HepG2 (cell line): ENCODE data around the gene EMILIN1. TPM values are rescaled to one million over a fixed set of nuclear protein-coding genes. Genes with fewer than 3 reads are reported as not detected.

ENCODE experiments used
- AHR ChIP-seq: IDR thresholded peaks from 2 replicates; pipeline ENCODE4 v1.6.1; 2018; ENCODE audit warnings: missing genetic modification reagents, missing compliant biosample characterization
- CAMTA2 ChIP-seq: sonication (generic); formaldehyde crosslinking; IDR thresholded peaks from 2 replicates; pipeline ENCODE4 v1.4.0; 2020; ENCODE audit warnings: mild to moderate bottlenecking, missing genetic modification reagents, borderline replicate concordance
- HCFC1 ChIP-seq: fragments of 150-350 bp; IDR thresholded peaks from 2 replicates; pipeline ENCODE4 v1.6.1; 2014; ENCODE audit warnings: low read depth, low read length
- JARID2 ChIP-seq: sonication (generic); formaldehyde crosslinking; IDR thresholded peaks from 2 replicates; pipeline ENCODE4 v1.8.1; 2023; ENCODE audit warnings: missing genetic modification reagents, inconsistent platforms; ENCODE audit not compliant: insufficient replicate concordance
- KDM5B ChIP-seq: sonication (generic); formaldehyde crosslinking; IDR thresholded peaks from 2 replicates; pipeline ENCODE4 v1.4.0; 2020; ENCODE audit warnings: missing genetic modification reagents, mild to moderate bottlenecking, borderline replicate concordance
- MATR3 ChIP-seq: sonication (generic); formaldehyde crosslinking; IDR thresholded peaks from 2 replicates; pipeline ENCODE4 v1.4.0; 2020; ENCODE audit warnings: missing genetic modification reagents
- POGZ ChIP-seq: sonication (generic); formaldehyde crosslinking; IDR thresholded peaks from 2 replicates; pipeline ENCODE4 v1.4.0; 2020; ENCODE audit warnings: mild to moderate bottlenecking, missing genetic modification reagents
- RFXAP ChIP-seq: sonication (generic); formaldehyde crosslinking; IDR thresholded peaks from 2 replicates; pipeline ENCODE4 v1.4.0; 2020; ENCODE audit warnings: missing genetic modification reagents, borderline replicate concordance
- SAFB2 ChIP-seq: sonication (generic); formaldehyde crosslinking; IDR thresholded peaks from 2 replicates; pipeline ENCODE4 v1.5.1; 2020; ENCODE audit warnings: missing genetic modification reagents, low read depth, mild to moderate bottlenecking, borderline replicate concordance
- SALL2 ChIP-seq: sonication (generic); formaldehyde crosslinking; IDR thresholded peaks from 2 replicates; pipeline ENCODE4 v1.8.1; 2023; ENCODE audit warnings: mild to moderate bottlenecking, missing genetic modification reagents, inconsistent platforms
- SRY ChIP-seq: sonication (generic); formaldehyde crosslinking; IDR thresholded peaks from 2 replicates; pipeline ENCODE4 v1.8.0; 2022; ENCODE audit warnings: mild to moderate bottlenecking, missing genetic modification reagents
- TAF15 ChIP-seq: fragments of 200-400 bp; formaldehyde crosslinking; IDR thresholded peaks from one replicate; pipeline ENCODE4 v1.6.1; 2018; ENCODE audit warnings: mild to moderate bottlenecking, low read depth, low read length; ENCODE audit not compliant: poor library complexity, severe bottlenecking
- ZNF143 ChIP-seq: sonication (generic); formaldehyde crosslinking; IDR thresholded peaks from 2 replicates; pipeline ENCODE4 v1.4.0; 2020; ENCODE audit warnings: missing genetic modification reagents
- ZNF24 ChIP-seq: fragments of 450-650 bp; IDR thresholded peaks from 2 replicates; pipeline ENCODE4 v1.6.1; 2017; ENCODE audit warnings: antibody characterized with exemption, mild to moderate bottlenecking
- ZNF3 ChIP-seq: IDR thresholded peaks from 2 replicates; pipeline ENCODE4 v1.7.0; 2017; ENCODE audit warnings: inconsistent platforms
- ZNF558 ChIP-seq: sonication (generic); formaldehyde crosslinking; IDR thresholded peaks from 2 replicates; pipeline ENCODE4 v1.9.0; 2022; ENCODE audit warnings: mild to moderate bottlenecking, missing genetic modification reagents, borderline replicate concordance
- ZNF879 ChIP-seq: sonication (generic); formaldehyde crosslinking; IDR thresholded peaks from 2 replicates; pipeline ENCODE4 v1.8.1; 2023; ENCODE audit warnings: missing genetic modification reagents
- polyA plus RNA-seq, 8 experiments: library from polyadenylated mRNA; depleted of rRNA in 3 of 8; stranded (reverse) in 7 of 8; unstranded in 1 of 8; fragments of >200 nt; fragmentation: Illumina TruSeq in 4 of 8; extraction: Trizol in 4 of 8; gene quantifications; 2 replicates each; pipeline versions ENCODE4 v1.2.1 to v1.2.3, GENCODE V29; 2011 to 2016; ENCODE audit warnings: low read depth in 4 of 8, missing spikeins in 1 of 8, mixed read lengths in 1 of 8; ENCODE audit not compliant: insufficient read depth in 1 of 8
- total RNA-seq, 5 experiments: library from RNA; depleted of rRNA; stranded (reverse); fragments of >200 nt; fragmentation: Illumina TruSeq; extraction: Trizol; gene quantifications; 2 replicates each; pipeline ENCODE4 v1.2.3, GENCODE V29; 2016; ENCODE audit warnings: low read depth in 1 of 5
- TF ChIP-seq, protein P1 (sequence below): IDR thresholded peaks from 2 replicates; pipeline ENCODE4 v1.6.1; 2018; ENCODE audit warnings: missing genetic modification reagents, mild to moderate bottlenecking, missing compliant biosample characterization
- TF ChIP-seq, protein P2 (sequence below): conservative IDR thresholded peaks from 2 replicates; pipeline ENCODE4 v1.6.1; 2018; ENCODE audit warnings: missing genetic modification reagents
- TF ChIP-seq, protein P3 (sequence below): sonication (generic); formaldehyde crosslinking; IDR thresholded peaks from 2 replicates; pipeline ENCODE4 v1.5.1; 2020; ENCODE audit warnings: mild to moderate bottlenecking, missing genetic modification reagents, moderate library complexity
- TF ChIP-seq, protein P4 (sequence below): sonication (generic); formaldehyde crosslinking; IDR thresholded peaks from 2 replicates; pipeline ENCODE4 v1.4.0; 2020; ENCODE audit warnings: low read depth, mild to moderate bottlenecking, missing genetic modification reagents
- TF ChIP-seq, protein P5 (sequence below): sonication (generic); formaldehyde crosslinking; IDR thresholded peaks from 2 replicates; pipeline ENCODE4 v1.8.0; 2022; ENCODE audit warnings: mild to moderate bottlenecking, missing genetic modification reagents, moderate library complexity
- TF ChIP-seq, protein P6 (sequence below): sonication (generic); formaldehyde crosslinking; IDR thresholded peaks from 2 replicates; pipeline ENCODE4 v1.5.0; 2020; ENCODE audit warnings: missing genetic modification reagents, mild to moderate bottlenecking, borderline replicate concordance

Gene EMILIN1
- total and polyA plus RNA-seq, 2 of the 13 experiments (the other 11 are each of a cell fraction or from before 2014, with no cell fraction given): 8.1 to 9.7 TPM

DNA sequence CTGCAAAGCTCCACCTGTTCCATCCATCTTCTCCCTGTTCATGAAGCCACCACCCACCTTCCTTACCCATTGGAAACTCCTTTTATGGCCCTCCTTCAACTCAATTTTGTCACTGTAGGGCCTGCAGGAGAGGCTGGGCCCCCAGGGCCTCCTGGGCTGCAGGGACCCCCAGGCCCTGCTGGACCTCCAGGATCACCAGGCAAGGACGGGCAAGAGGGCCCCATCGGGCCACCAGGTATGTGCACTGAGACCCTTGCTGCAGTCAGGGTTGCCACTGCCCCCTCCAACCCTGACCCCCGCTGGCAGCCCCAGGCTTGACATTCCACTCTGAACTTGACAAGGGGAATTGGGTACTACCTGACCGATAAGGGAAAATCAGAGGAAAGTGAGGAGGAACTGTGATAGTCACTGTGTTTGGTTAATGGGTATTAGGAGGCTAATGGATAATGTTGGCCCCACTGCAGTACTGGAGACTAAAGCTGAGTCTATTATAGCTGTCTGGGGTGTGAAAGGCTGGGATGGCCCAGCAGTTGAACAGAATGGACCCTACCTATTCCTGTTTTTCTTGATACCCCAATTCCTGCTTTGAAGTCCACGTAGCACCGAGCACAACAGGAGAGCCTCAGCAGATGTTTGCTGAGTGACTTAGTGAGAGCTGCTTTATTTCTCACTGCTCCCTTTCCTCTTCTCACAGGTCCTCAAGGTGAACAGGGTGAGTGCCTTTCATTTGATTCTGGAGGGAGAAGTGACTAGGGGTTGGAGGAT, 6.1 kb downstream of the EMILIN1 start (continued):
- TF ChIP-seq RFXAP (0 out of 2 replicates have a peak, but pooled peaks have one; percentile 4), JARID2 (CRISPR knock-in tag) (no peak), MATR3 (no peak), ZNF558 (no peak), SRY (CRISPR knock-in tag) (0 out of 2 replicates have a peak, but pooled peaks have one; percentile 32), AHR (peak; percentile 2; the same call in 1 of the 2 replicates), SALL2 (CRISPR knock-in tag) (0 out of 2 replicates have a peak, but pooled peaks have one; percentile 1), SAFB2 (CRISPR knock-in tag) (no peak), ZNF879 (CRISPR knock-in tag) (no peak), TAF15 (no peak), ZNF24 (no peak), KDM5B (CRISPR knock-in tag) (peak; percentile 19; the same call in 1 of the 2 replicates), CAMTA2 (no peak), ZNF143 (CRISPR knock-in tag) (0 out of 2 replicates have a peak, but pooled peaks have one; percentile 2), HCFC1 (no peak), ZNF3 (CRISPR knock-in tag) (peak; percentile 65; the same call in 1 of the 2 replicates), POGZ (CRISPR knock-in tag) (no peak)
- TF ChIP-seq, protein P1, sequence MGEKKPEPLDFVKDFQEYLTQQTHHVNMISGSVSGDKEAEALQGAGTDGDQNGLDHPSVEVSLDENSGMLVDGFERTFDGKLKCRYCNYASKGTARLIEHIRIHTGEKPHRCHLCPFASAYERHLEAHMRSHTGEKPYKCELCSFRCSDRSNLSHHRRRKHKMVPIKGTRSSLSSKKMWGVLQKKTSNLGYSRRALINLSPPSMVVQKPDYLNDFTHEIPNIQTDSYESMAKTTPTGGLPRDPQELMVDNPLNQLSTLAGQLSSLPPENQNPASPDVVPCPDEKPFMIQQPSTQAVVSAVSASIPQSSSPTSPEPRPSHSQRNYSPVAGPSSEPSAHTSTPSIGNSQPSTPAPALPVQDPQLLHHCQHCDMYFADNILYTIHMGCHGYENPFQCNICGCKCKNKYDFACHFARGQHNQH (CRISPR knock-in tag): 0 out of 2 replicates have a peak, but pooled peaks have one; percentile 29
- TF ChIP-seq, protein P2, sequence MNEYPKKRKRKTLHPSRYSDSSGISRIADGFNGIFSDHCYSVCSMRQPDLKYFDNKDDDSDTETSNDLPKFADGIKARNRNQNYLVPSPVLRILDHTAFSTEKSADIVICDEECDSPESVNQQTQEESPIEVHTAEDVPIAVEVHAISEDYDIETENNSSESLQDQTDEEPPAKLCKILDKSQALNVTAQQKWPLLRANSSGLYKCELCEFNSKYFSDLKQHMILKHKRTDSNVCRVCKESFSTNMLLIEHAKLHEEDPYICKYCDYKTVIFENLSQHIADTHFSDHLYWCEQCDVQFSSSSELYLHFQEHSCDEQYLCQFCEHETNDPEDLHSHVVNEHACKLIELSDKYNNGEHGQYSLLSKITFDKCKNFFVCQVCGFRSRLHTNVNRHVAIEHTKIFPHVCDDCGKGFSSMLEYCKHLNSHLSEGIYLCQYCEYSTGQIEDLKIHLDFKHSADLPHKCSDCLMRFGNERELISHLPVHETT (CRISPR knock-in tag): no peak
- TF ChIP-seq, protein P3, sequence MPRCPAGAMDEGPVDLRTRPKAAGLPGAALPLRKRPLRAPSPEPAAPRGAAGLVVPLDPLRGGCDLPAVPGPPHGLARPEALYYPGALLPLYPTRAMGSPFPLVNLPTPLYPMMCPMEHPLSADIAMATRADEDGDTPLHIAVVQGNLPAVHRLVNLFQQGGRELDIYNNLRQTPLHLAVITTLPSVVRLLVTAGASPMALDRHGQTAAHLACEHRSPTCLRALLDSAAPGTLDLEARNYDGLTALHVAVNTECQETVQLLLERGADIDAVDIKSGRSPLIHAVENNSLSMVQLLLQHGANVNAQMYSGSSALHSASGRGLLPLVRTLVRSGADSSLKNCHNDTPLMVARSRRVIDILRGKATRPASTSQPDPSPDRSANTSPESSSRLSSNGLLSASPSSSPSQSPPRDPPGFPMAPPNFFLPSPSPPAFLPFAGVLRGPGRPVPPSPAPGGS (CRISPR knock-in tag): no peak
- TF ChIP-seq, protein P4, sequence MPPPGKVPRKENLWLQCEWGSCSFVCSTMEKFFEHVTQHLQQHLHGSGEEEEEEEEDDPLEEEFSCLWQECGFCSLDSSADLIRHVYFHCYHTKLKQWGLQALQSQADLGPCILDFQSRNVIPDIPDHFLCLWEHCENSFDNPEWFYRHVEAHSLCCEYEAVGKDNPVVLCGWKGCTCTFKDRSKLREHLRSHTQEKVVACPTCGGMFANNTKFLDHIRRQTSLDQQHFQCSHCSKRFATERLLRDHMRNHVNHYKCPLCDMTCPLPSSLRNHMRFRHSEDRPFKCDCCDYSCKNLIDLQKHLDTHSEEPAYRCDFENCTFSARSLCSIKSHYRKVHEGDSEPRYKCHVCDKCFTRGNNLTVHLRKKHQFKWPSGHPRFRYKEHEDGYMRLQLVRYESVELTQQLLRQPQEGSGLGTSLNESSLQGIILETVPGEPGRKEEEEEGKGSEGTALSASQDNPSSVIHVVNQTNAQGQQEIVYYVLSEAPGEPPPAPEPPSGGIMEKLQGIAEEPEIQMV (CRISPR knock-in tag): no peak
- TF ChIP-seq, protein P5, sequence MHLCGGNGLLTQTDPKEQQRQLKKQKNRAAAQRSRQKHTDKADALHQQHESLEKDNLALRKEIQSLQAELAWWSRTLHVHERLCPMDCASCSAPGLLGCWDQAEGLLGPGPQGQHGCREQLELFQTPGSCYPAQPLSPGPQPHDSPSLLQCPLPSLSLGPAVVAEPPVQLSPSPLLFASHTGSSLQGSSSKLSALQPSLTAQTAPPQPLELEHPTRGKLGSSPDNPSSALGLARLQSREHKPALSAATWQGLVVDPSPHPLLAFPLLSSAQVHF (CRISPR knock-in tag): no peak
- TF ChIP-seq, protein P6, sequence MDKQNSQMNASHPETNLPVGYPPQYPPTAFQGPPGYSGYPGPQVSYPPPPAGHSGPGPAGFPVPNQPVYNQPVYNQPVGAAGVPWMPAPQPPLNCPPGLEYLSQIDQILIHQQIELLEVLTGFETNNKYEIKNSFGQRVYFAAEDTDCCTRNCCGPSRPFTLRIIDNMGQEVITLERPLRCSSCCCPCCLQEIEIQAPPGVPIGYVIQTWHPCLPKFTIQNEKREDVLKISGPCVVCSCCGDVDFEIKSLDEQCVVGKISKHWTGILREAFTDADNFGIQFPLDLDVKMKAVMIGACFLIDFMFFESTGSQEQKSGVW: no peak
